Spleen (tissue), 11 donors: ENCODE measurements around the gene FAM20A. TPM values are rescaled to one million over a fixed set of nuclear protein-coding genes. Genes with fewer than 3 reads are reported as not detected.

Experiments
- DNase-seq: peaks from one replicate; pipeline ENCODE4 v3.0.0-alpha.2; 2020
- H3K27ac ChIP-seq, 8 donors: fragments of 200-600 bp; sonication (generic) in 7 of 8; 1 replicate in 4 of 8; 2 replicates in 4 of 8; pipeline versions ENCODE4 v1.5.0 to v1.8.0; 2016 to 2021; ENCODE audit warnings: inconsistent platforms in 4 of 8, mild to moderate bottlenecking in 4 of 8, moderate library complexity in 1 of 8
- H3K27me3 ChIP-seq, 7 donors: fragments of 200-600 bp; sonication (generic) in 6 of 7; replicated peaks in 1 of 7; 1 replicate in 4 of 7; 2 replicates in 3 of 7; pipeline versions ENCODE4 v1.5.0 to v1.8.0; 2016 to 2021; ENCODE audit warnings: inconsistent platforms in 3 of 7, mild to moderate bottlenecking in 1 of 7
- H3K36me3 ChIP-seq, 6 donors: fragments of 200-600 bp; sonication (generic) in 5 of 6; 1 replicate in 4 of 6; 2 replicates in 2 of 6; pipeline versions ENCODE4 v1.5.0 to v1.8.0; 2016 to 2021; ENCODE audit warnings: inconsistent platforms in 2 of 6
- H3K4me1 ChIP-seq, 6 donors: fragments of 200-600 bp; sonication (generic) in 5 of 6; 1 replicate in 3 of 6; 2 replicates in 3 of 6; pipeline versions ENCODE4 v1.5.0 to v1.8.0; 2016 to 2021; ENCODE audit warnings: inconsistent platforms in 3 of 6
- H3K4me3 ChIP-seq, 8 donors: fragments of 200-600 bp; sonication (generic) in 7 of 8; 1 replicate in 4 of 8; 2 replicates in 4 of 8; pipeline versions ENCODE4 v1.5.0 to v1.8.0; 2016 to 2021; ENCODE audit warnings: inconsistent platforms in 4 of 8, mild to moderate bottlenecking in 4 of 8, moderate library complexity in 2 of 8
- H3K9me3 ChIP-seq, 8 donors: fragments of 200-600 bp; sonication (generic) in 7 of 8; 1 replicate in 4 of 8; 2 replicates in 4 of 8; pipeline versions ENCODE4 v1.5.0 to v1.8.0; 2016 to 2021; ENCODE audit warnings: inconsistent platforms in 4 of 8
- POLR2A ChIP-seq, 3 donors: fragments of 450-650 bp; IDR thresholded peaks; one replicate each; pipeline ENCODE4 v1.5.1; 2017; ENCODE audit warnings: antibody characterized with exemption in 3 of 3, mild to moderate bottlenecking in 1 of 3
- POLR2AphosphoS5 ChIP-seq, 3 donors: sonication (generic); formaldehyde crosslinking; IDR thresholded peaks; one replicate each; pipeline ENCODE4 v1.5.1; 2017; ENCODE audit warnings: antibody characterized with exemption in 3 of 3
- WGBS, 5 donors: extraction: QIAGEN DNeasy Blood & Tissue Kit in 3 of 5; methylation state at CpG; one replicate each; pipeline versions ENCODE4 v1.1.5 to v1.1.7; 2013 to 2018; 5-methylcytosine and 5-hydroxymethylcytosine counted together
- intact Hi-C: fragments of 100-400 bp; cut with DNase I; formaldehyde crosslinking; loops from one replicate; pipeline ENCODE4 v1.15.0; 2023; ENCODE audit warnings: low total_unique reads
- polyA plus RNA-seq, 3 donors: library from polyadenylated mRNA; stranded (reverse); fragments of 200-250 nt; gene quantifications; one replicate each; pipeline ENCODE4 v1.2.1, GENCODE V29; 2013
- total RNA-seq, 7 donors: library from RNA; depleted of rRNA in 3 of 7; stranded (reverse); fragments of >200 nt in 3 of 7; fragmentation: NEBNext Ultra II Directional in 4 of 7; extraction: Animal tissue kit (Norgen Biotek cat#: 25700) in 4 of 7; gene quantifications; one replicate each; pipeline versions ENCODE4 v1.1.0 to v1.2.1, GENCODE V29; 2016 to 2021
- TF ChIP-seq, protein P1 (sequence below), 11 experiments: fragments of 200-600 bp in 7 of 11; fragments of 450-650 bp in 4 of 11; sonication (generic) in 4 of 11; IDR thresholded peaks in 8 of 11; conservative IDR thresholded peaks in 3 of 11; 1 replicate in 7 of 11; 2 replicates in 4 of 11; pipeline versions ENCODE4 v1.4.0 to v1.8.0; 2016 to 2021; ENCODE audit warnings: antibody characterized with exemption in 11 of 11, inconsistent platforms in 4 of 11, mild to moderate bottlenecking in 1 of 11
- donor health status: healthy with polysubstance abuse.
- donor health status: DM: no; HTN: no; CAD: no; lungs with moderate emphysema.
- donor health status: DM: no; HTN: no; CAD: no.
- donor health status: Bipolar disorder and iron deficiency.
- donor health status: healthy.
- donor health status: DM: no; HTN: no; CAD: no.
- donor health status: DM: yes; HTN: yes; CAD: no.

FAM20A gene
- total and polyA plus RNA-seq, 10 donors = 5.0 to 58.0 (median 26.1) TPM

DNA sequence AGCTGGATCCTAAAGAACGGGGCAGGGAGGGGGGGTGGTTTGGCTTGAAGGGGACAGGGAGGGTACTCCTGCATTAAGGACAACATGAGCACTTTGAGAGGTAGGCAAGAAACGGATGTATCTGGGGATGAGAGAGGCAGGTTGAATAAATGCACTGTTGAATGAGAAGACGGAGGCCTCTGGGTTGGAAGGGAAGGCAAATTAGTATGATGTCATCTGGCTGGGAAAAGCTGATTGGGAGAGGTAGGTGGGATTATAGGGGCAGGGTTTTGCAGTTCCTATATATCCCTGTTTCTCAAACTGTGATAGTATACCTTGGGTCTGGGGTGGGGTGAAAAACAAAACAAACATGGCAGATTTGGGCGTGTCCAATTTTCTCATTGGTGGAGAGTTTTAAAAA lies 44.6 kb downstream of the FAM20A start:
- WGBS, 5 donors = 83 to 97% (median 93%) methylated on average over 4 of the region's 4 CpGs
- TF ChIP-seq, protein P1, sequence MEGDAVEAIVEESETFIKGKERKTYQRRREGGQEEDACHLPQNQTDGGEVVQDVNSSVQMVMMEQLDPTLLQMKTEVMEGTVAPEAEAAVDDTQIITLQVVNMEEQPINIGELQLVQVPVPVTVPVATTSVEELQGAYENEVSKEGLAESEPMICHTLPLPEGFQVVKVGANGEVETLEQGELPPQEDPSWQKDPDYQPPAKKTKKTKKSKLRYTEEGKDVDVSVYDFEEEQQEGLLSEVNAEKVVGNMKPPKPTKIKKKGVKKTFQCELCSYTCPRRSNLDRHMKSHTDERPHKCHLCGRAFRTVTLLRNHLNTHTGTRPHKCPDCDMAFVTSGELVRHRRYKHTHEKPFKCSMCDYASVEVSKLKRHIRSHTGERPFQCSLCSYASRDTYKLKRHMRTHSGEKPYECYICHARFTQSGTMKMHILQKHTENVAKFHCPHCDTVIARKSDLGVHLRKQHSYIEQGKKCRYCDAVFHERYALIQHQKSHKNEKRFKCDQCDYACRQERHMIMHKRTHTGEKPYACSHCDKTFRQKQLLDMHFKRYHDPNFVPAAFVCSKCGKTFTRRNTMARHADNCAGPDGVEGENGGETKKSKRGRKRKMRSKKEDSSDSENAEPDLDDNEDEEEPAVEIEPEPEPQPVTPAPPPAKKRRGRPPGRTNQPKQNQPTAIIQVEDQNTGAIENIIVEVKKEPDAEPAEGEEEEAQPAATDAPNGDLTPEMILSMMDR (IDR thresholded peaks at IDR 0.05 in 8 of 11, conservative IDR thresholded peaks at IDR 0.05 in 3 of 11) = no peak
- TF ChIP-seq POLR2AphosphoS5 (IDR thresholded peaks at IDR 0.05) = no peak
- TF ChIP-seq POLR2A (IDR thresholded peaks at IDR 0.05) = no peak

DNA sequence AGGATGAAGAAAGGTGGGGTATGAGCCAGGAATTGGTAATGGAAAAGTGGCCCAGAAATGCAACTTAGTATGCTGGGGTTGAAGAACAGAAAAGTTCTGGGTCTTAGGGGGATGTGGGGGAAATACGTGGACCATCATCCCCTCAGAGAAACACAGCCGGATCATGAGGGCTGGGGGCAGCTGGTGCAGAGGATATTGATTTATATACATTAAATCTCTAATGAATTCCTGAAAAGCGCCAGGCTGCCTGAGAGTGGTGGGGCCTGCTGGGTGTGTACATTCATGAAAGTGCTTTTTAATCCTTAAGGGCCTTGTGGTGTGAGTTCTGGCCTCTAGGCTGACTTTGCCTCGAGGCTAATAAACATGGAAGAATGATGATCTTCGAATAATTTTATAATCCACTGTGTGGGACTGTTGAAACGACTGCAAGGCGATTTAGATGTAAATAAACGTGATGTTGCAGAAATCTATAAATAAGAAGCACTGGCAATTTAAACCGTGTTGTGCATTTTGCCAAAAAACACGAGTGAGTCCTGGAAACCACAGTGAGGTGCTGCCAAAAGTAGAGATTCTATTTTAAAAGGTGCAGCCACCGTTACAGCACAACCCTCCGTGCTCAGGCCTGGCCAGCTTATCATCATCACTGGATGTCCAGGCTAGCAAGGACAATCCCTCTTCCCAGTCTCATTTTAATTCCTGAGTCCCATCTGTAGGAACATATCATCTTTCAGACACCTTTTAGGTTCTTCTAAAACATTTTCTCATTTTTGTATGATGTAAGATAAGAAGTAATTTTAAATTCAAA lies 56.9 kb downstream of the FAM20A start:
- WGBS, 5 donors = 82 to 90% (median 86%) methylated on average over 12 of the region's 12 CpGs
- intact Hi-C loops = no loop called here
- no peak for TF ChIP-seq POLR2AphosphoS5 (IDR thresholded peaks at IDR 0.05)
- TF ChIP-seq POLR2A (IDR thresholded peaks at IDR 0.05) = no peak
- TF ChIP-seq, protein P1 (IDR thresholded peaks at IDR 0.05 in 8 of 11, conservative IDR thresholded peaks at IDR 0.05 in 3 of 11) = no peak
- Histone ChIP-seq H3K4me3 (no peak overlapping the region), H3K27ac (no peak overlapping the region), H3K27me3 (no peaks in the 10 kb centered on the region), H3K36me3 (peaks cover 0 to 42% (median 17%) of the 10 kb centered on the region in 6 donors), H3K4me1 (peaks cover 0 to 10% (median under 1%) of the 10 kb centered on the region in 6 donors), H3K9me3 (peaks cover 0 to 7% (median 0%) of the 10 kb centered on the region in 8 donors)
- no peak for DNase-seq

More for the DNA sequence above, 44.6 kb downstream of the FAM20A start:
- H3K27ac ChIP-seq = no peak overlapping the region
- no peak overlapping the region for H3K4me3 ChIP-seq
- DNase-seq = no peak
- H3K27me3 ChIP-seq = no peaks in the 10 kb centered on the region
- no peaks in the 10 kb centered on the region for H3K9me3 ChIP-seq
- H3K4me1 ChIP-seq = peaks cover 0 to 1% (median 0%) of the 10 kb centered on the region in 6 donors
- peaks cover 0 to 21% (median 0%) of the 10 kb centered on the region in 6 donors for H3K36me3 ChIP-seq
- intact Hi-C loops = no loop called here

DNA sequence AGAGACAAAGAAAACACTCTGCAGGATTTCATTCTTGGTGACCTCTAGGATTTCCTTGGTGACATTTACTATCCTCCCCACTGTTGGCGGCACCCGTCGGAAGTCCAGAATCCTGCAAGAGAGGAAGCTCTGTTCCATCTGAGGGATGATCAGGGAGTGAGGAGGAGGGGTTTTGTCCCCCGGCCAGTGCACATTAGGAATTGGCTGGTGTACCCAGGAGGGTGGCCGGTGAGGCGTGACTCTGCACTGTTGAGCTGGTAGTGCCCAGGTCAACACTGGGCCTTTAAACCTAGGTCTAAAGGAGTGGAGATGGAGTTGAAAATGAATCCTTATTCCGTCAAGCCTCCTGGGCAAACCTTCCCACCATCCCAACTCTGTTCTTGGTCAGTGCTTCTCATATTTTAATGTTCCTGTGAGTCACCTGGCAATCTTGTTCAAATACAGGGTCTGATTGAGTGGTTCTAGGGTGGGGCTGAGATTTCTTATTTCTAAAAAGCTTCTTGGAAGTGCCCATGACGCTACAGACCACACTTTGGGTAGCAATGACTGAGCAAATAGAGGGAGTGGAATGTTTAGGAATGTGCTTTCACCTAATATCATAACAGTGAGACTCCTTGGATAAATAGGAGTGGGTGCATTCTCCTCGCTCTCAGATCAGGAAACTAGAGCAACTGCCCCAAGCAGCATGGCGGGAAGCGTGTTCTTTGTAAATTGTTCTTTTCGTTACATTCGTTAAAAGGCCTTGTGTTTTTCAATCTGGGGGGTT lies 58.3 kb downstream of the FAM20A start:
- peaks cover 0 to 10% (median 2%) of the 10 kb centered on the region in 6 donors for H3K4me1 ChIP-seq
- intact Hi-C loops = no loop called here
- 93 to 96% (median 96%) methylated on average over 13 of the region's 13 CpGs for WGBS, 5 donors

More for the DNA sequence above, 58.3 kb downstream of the FAM20A start:
- Histone ChIP-seq H3K27ac (no peak overlapping the region), H3K36me3 (peaks cover 0 to 56% (median 24%) of the 10 kb centered on the region in 6 donors), H3K4me3 (no peak overlapping the region), H3K27me3 (no peaks in the 10 kb centered on the region), H3K9me3 (peaks cover 0 to 7% (median 0%) of the 10 kb centered on the region in 8 donors)
- TF ChIP-seq POLR2A (IDR thresholded peaks at IDR 0.05) (no peak), POLR2AphosphoS5 (IDR thresholded peaks at IDR 0.05) (no peak)
- TF ChIP-seq, protein P1 (IDR thresholded peaks at IDR 0.05 in 8 of 11, conservative IDR thresholded peaks at IDR 0.05 in 3 of 11) = no peak
- DNase-seq = no peak
